H1 (cell line): ENCODE results near the gene MRPL41. TPM values are rescaled to one million over a fixed set of nuclear protein-coding genes. Genes with fewer than 3 reads are reported as not detected.

Source experiments
- NRF1 ChIP-seq: IDR thresholded peaks from 2 replicates; pipeline ENCODE4 v1.6.1; 2011; ENCODE audit warnings: mild to moderate bottlenecking, low read depth, low read length, improper control_type of control experiment
- PHF8 ChIP-seq: fragments of 200-600 bp; sonication (generic); conservative IDR thresholded peaks from 2 replicates; pipeline ENCODE4 v1.7.1; 2012; ENCODE audit warnings: low read depth, mild to moderate bottlenecking, inconsistent platforms, low read length, moderate library complexity
- POLR2AphosphoS5 ChIP-seq: IDR thresholded peaks from 2 replicates; pipeline ENCODE4 v1.6.1; 2011; ENCODE audit warnings: low read depth, low read length
- RAD21 ChIP-seq, 2 experiments: IDR thresholded peaks in 1 of 2; conservative IDR thresholded peaks in 1 of 2; 2 replicates each; pipeline ENCODE4 v1.6.1; 2011; ENCODE audit warnings: low read depth in 2 of 2, low read length in 2 of 2, improper control_type of control experiment in 1 of 2, inconsistent platforms in 1 of 2, mild to moderate bottlenecking in 1 of 2, moderate library complexity in 1 of 2
- polyA plus RNA-seq, 7 experiments: library from polyadenylated mRNA; depleted of rRNA in 3 of 7; stranded (reverse) in 5 of 7; unstranded in 2 of 7; fragments of >200 nt in 5 of 7; fragments of 200-250 nt in 2 of 7; gene quantifications; 1 replicate in 5 of 7; 2 replicates in 1 of 7; 4 replicates in 1 of 7; pipeline versions ENCODE4 v1.2.1 to v1.2.3, GENCODE V29; 2011 to 2013; ENCODE audit warnings: missing spikeins in 2 of 7, mixed read lengths in 2 of 7
- total RNA-seq: library from RNA; stranded (reverse); fragmentation: NEBNext Ultra II Directional; extraction: Animal tissue kit (Norgen Biotek cat#: 25700); gene quantifications from 2 replicates; pipeline ENCODE4 v1.2.1, GENCODE V29; 2021
- TF ChIP-seq, protein P1 (sequence below): fragments of 300-600 bp; sonication (generic); IDR thresholded peaks from 2 replicates; pipeline ENCODE4 v1.7.1; 2012; ENCODE audit warnings: low read length, moderate library complexity, mild to moderate bottlenecking, inconsistent platforms; ENCODE audit not compliant: insufficient replicate concordance

Gene MRPL41
- total and polyA plus RNA-seq, 2 of the 8 experiments (the other 6 are each of a cell fraction or from before 2014, with no cell fraction given) = 47.2 to 58.1 TPM

- no peak for TF ChIP-seq NRF1
- TF ChIP-seq, protein P1, sequence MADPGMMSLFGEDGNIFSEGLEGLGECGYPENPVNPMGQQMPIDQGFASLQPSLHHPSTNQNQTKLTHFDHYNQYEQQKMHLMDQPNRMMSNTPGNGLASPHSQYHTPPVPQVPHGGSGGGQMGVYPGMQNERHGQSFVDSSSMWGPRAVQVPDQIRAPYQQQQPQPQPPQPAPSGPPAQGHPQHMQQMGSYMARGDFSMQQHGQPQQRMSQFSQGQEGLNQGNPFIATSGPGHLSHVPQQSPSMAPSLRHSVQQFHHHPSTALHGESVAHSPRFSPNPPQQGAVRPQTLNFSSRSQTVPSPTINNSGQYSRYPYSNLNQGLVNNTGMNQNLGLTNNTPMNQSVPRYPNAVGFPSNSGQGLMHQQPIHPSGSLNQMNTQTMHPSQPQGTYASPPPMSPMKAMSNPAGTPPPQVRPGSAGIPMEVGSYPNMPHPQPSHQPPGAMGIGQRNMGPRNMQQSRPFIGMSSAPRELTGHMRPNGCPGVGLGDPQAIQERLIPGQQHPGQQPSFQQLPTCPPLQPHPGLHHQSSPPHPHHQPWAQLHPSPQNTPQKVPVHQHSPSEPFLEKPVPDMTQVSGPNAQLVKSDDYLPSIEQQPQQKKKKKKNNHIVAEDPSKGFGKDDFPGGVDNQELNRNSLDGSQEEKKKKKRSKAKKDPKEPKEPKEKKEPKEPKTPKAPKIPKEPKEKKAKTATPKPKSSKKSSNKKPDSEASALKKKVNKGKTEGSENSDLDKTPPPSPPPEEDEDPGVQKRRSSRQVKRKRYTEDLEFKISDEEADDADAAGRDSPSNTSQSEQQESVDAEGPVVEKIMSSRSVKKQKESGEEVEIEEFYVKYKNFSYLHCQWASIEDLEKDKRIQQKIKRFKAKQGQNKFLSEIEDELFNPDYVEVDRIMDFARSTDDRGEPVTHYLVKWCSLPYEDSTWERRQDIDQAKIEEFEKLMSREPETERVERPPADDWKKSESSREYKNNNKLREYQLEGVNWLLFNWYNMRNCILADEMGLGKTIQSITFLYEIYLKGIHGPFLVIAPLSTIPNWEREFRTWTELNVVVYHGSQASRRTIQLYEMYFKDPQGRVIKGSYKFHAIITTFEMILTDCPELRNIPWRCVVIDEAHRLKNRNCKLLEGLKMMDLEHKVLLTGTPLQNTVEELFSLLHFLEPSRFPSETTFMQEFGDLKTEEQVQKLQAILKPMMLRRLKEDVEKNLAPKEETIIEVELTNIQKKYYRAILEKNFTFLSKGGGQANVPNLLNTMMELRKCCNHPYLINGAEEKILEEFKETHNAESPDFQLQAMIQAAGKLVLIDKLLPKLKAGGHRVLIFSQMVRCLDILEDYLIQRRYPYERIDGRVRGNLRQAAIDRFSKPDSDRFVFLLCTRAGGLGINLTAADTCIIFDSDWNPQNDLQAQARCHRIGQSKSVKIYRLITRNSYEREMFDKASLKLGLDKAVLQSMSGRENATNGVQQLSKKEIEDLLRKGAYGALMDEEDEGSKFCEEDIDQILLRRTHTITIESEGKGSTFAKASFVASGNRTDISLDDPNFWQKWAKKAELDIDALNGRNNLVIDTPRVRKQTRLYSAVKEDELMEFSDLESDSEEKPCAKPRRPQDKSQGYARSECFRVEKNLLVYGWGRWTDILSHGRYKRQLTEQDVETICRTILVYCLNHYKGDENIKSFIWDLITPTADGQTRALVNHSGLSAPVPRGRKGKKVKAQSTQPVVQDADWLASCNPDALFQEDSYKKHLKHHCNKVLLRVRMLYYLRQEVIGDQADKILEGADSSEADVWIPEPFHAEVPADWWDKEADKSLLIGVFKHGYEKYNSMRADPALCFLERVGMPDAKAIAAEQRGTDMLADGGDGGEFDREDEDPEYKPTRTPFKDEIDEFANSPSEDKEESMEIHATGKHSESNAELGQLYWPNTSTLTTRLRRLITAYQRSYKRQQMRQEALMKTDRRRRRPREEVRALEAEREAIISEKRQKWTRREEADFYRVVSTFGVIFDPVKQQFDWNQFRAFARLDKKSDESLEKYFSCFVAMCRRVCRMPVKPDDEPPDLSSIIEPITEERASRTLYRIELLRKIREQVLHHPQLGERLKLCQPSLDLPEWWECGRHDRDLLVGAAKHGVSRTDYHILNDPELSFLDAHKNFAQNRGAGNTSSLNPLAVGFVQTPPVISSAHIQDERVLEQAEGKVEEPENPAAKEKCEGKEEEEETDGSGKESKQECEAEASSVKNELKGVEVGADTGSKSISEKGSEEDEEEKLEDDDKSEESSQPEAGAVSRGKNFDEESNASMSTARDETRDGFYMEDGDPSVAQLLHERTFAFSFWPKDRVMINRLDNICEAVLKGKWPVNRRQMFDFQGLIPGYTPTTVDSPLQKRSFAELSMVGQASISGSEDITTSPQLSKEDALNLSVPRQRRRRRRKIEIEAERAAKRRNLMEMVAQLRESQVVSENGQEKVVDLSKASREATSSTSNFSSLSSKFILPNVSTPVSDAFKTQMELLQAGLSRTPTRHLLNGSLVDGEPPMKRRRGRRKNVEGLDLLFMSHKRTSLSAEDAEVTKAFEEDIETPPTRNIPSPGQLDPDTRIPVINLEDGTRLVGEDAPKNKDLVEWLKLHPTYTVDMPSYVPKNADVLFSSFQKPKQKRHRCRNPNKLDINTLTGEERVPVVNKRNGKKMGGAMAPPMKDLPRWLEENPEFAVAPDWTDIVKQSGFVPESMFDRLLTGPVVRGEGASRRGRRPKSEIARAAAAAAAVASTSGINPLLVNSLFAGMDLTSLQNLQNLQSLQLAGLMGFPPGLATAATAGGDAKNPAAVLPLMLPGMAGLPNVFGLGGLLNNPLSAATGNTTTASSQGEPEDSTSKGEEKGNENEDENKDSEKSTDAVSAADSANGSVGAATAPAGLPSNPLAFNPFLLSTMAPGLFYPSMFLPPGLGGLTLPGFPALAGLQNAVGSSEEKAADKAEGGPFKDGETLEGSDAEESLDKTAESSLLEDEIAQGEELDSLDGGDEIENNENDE = no peak
- no peak for TF ChIP-seq POLR2AphosphoS5
- TF ChIP-seq PHF8 = no peak
- TF ChIP-seq RAD21 (IDR thresholded peaks at IDR 0.05 in 1 of 2, conservative IDR thresholded peaks at IDR 0.05 in 1 of 2; ENCODE audit: low read depth in 2 of 2, low read length in 2 of 2) = no peak
Measured at GRCh38 chr9:137535120-137535428, 16.6 kb upstream of the MRPL41 start (continued).
